Endothelial cell of umbilical vein (primary cell): ENCODE measurements around the gene ZFPM1. TPM values are rescaled to one million over a fixed set of nuclear protein-coding genes. Genes with fewer than 3 reads are reported as not detected.

Experiments
- BruUV-seq: library from RNA; stranded (reverse); fragments of 400-500 nt; replicated peaks from 2 replicates; lab custom pipeline; 2021; lab: Mats Ljungman, UMichigan
- CTCF ChIA-PET: fragments of 300-600, 350-600 bp; sonication (Branson Sonifier 250); formaldehyde crosslinking; loops from one replicate; lab custom pipeline; 2021; ENCODE audit warnings: antibody characterized with exemption, inconsistent platforms; lab: Charles Lee
- POLR2A ChIA-PET: fragments of 300-600, 350-600 bp; sonication (Branson Sonifier 250); formaldehyde crosslinking; loops from one replicate; lab custom pipeline; 2021; ENCODE audit warnings: antibody characterized with exemption, inconsistent platforms; lab: Charles Lee
- DNase-seq: peaks from one replicate; pipeline ENCODE4 v3.0.0-alpha.2; 2011; ENCODE audit warnings: low read depth, low spot score
- FAIRE-seq: peaks from 2 replicates; lab custom pipeline; 2011; peaks lifted over from hg19 to GRCh38; lab: Jason Lieb, UNC
- H2AFZ ChIP-seq: 2 replicates; pipeline ENCODE4 v1.6.0; 2012; ENCODE audit warnings: low read depth, low read length, control low read depth, inconsistent platforms
- H3K27ac ChIP-seq: 2 replicates; pipeline ENCODE4 v1.5.1; 2011; ENCODE audit warnings: low read depth, mild to moderate bottlenecking, control low read depth, low read length, moderate library complexity; ENCODE audit not compliant: insufficient read depth
- H3K27me3 ChIP-seq, 2 experiments: 2 replicates each; pipeline versions ENCODE4 v1.6.0 to v1.6.1; 2011; ENCODE audit warnings: low read length in 2 of 2, mixed read lengths in 1 of 2; ENCODE audit not compliant: control insufficient read depth in 2 of 2, insufficient read depth in 2 of 2
- H3K36me3 ChIP-seq, 2 experiments: 2 replicates in 1 of 2; 3 replicates in 1 of 2; pipeline ENCODE4 v1.5.1; 2011; ENCODE audit warnings: low read length in 2 of 2, mild to moderate bottlenecking in 1 of 2, moderate library complexity in 1 of 2; ENCODE audit not compliant: control insufficient read depth in 2 of 2, insufficient read depth in 2 of 2; ENCODE audit errors: extremely low read depth in 1 of 2
- H3K4me1 ChIP-seq: 3 replicates; pipeline ENCODE4 v1.5.1; 2011; ENCODE audit warnings: mild to moderate bottlenecking, low read length; ENCODE audit not compliant: control insufficient read depth, insufficient read depth; ENCODE audit errors: extremely low read depth
- H3K4me2 ChIP-seq: 2 replicates; pipeline ENCODE4 v1.6.1; 2011; ENCODE audit warnings: low read length, control low read depth, mixed read lengths; ENCODE audit not compliant: insufficient read depth
- H3K4me3 ChIP-seq, 3 experiments: fragments of 200-600 bp in 1 of 3; sonication (generic), shearing (Covaris generic) in 1 of 3; replicated peaks in 1 of 3; 2 replicates each; pipeline ENCODE4 v1.5.1; 2011 to 2016; ENCODE audit warnings: control low read depth in 3 of 3, low read length in 3 of 3, mild to moderate bottlenecking in 2 of 3, inconsistent platforms in 1 of 3, low read depth in 1 of 3, moderate library complexity in 1 of 3; ENCODE audit not compliant: insufficient read depth in 1 of 3
- H3K79me2 ChIP-seq: 2 replicates; pipeline ENCODE4 v1.6.0; 2012; ENCODE audit warnings: low read length, inconsistent platforms; ENCODE audit not compliant: control insufficient read depth, insufficient read depth
- H3K9ac ChIP-seq: replicated peaks from 2 replicates; pipeline ENCODE3; 2011; ENCODE audit warnings: low read length, control low read depth; ENCODE audit not compliant: insufficient read depth; ENCODE audit errors: extremely low read depth
- H3K9me1 ChIP-seq: replicated peaks from 3 replicates; pipeline ENCODE4 v1.6.0; 2011; ENCODE audit warnings: mild to moderate bottlenecking, low read length; ENCODE audit not compliant: control insufficient read depth, insufficient read depth; ENCODE audit errors: extremely low read depth
- H3K9me3 ChIP-seq: replicated peaks from 2 replicates; pipeline ENCODE4 v1.5.1; 2012; ENCODE audit warnings: low read length, inconsistent platforms; ENCODE audit not compliant: control insufficient read depth, insufficient read depth
- H4K20me1 ChIP-seq: replicated peaks from 2 replicates; pipeline ENCODE3; 2011; ENCODE audit warnings: mild to moderate bottlenecking, low read length; ENCODE audit not compliant: control insufficient read depth, insufficient read depth; ENCODE audit errors: extremely low read depth
- FOS ChIP-seq: IDR thresholded peaks from 2 replicates; pipeline ENCODE4 v1.6.1; 2011; ENCODE audit warnings: mild to moderate bottlenecking, low read length, moderate library complexity, borderline replicate concordance; ENCODE audit not compliant: insufficient read depth
- GATA2 ChIP-seq: IDR thresholded peaks from 2 replicates; pipeline ENCODE4 v1.7.0; 2011; ENCODE audit warnings: low read depth, mild to moderate bottlenecking, moderate library complexity, mixed read lengths, low read length; ENCODE audit not compliant: insufficient read length, insufficient read depth
- MYC ChIP-seq: IDR thresholded peaks from one replicate; pipeline ENCODE4 v1.6.1; 2011; ENCODE audit warnings: mild to moderate bottlenecking, low read depth, low read length
- POLR2AphosphoS5 ChIP-seq: IDR thresholded peaks from 2 replicates; pipeline ENCODE4 v1.6.1; 2012; ENCODE audit warnings: low read depth, mild to moderate bottlenecking, control low read depth, low read length, moderate library complexity; ENCODE audit not compliant: insufficient read depth
- dilution Hi-C: fragments of 300-500 bp; cut with MboI; formaldehyde crosslinking; loops from one replicate; pipeline ENCODE4 v1.15.0; 2019; ENCODE audit warnings: low sequenced_read_pairs; ENCODE audit not compliant: extremely low pct_ligation_motif_present
- intact Hi-C: fragments of 100-400 bp; cut with micrococcal nuclease; formaldehyde crosslinking; loops from one replicate; pipeline ENCODE4 v1.10.0; 2022
- polyA plus RNA-seq, 4 experiments: library from polyadenylated mRNA; depleted of rRNA in 3 of 4; stranded (reverse) in 3 of 4; unstranded in 1 of 4; fragments of >200 nt; gene quantifications; 2 replicates each; pipeline versions ENCODE4 v1.2.1 to v1.2.3, GENCODE V29; 2011 to 2012; ENCODE audit warnings: missing spikeins in 1 of 4
- total RNA-seq: library from RNA; stranded (reverse); gene quantifications from 2 replicates; pipeline ENCODE4 v1.2.3, GENCODE V29; 2021
- TF ChIP-seq, protein P1 (sequence below): IDR thresholded peaks from 2 replicates; pipeline ENCODE4 v1.6.1; 2011; ENCODE audit not compliant: insufficient read depth, insufficient read length
- TF ChIP-seq, protein P2 (sequence below), 2 donors: IDR thresholded peaks; 1 replicate in 1 of 2; 2 replicates in 1 of 2; pipeline ENCODE4 v1.5.1; 2011; ENCODE audit warnings: low read length in 2 of 2, mild to moderate bottlenecking in 2 of 2, moderate library complexity in 2 of 2, control low read depth in 1 of 2, inconsistent platforms in 1 of 2, low read depth in 1 of 2; ENCODE audit not compliant: insufficient read depth in 1 of 2; ENCODE audit errors: extremely low read depth in 1 of 2

ZFPM1 gene
- total and polyA plus RNA-seq, 2 donors (not counting 3 experiments of a cell fraction or from before 2014, with no cell fraction given) = 0.37 to 7.5 TPM

DNA sequence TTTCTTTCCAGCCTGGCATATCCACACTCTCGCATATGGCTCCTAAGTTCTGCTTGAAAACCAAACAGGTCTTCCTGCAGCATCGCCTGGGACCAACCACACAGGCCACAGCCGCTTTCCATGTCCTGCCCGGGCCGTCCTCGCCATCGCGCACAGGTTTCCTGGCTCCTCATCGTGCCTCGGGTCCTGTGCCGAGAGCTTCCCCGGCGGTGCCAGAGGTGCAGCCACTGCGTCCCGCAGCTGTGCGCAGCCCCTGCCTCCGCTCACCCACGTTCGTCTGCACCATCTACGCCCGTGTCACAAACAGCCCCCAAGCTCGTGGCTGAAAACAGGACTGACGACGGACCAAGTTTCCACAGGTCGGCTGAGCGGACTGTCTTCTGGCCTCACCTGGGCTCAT lies 6.3 kb upstream of the ZFPM1 start:
- Histone ChIP-seq H3K79me2 (no peaks in the 10 kb centered on the region), H3K36me3 (no peaks in the 10 kb centered on the region), H3K27ac (no peak overlapping the region), H3K27me3 (no peaks in the 10 kb centered on the region), H3K4me2 (no peak overlapping the region), H3K4me3 (no peak overlapping the region), H3K9me3 (no peaks in the 10 kb centered on the region), H3K4me1 (peaks cover 5% of the 10 kb centered on the region), H2AFZ (no peak overlapping the region), H4K20me1 (no peaks in the 10 kb centered on the region), H3K9ac (no peak overlapping the region), H3K9me1 (no peaks in the 10 kb centered on the region)
- dilution Hi-C loops (no loop called here), intact Hi-C loops (no loop called here)
- ChIA-PET POLR2A (no interaction called here), CTCF (no interaction called here)
- FAIRE-seq (no peak), DNase-seq (no peak)
- TF ChIP-seq MYC (no peak), POLR2AphosphoS5 (no peak), FOS (no peak)
- no TSS peak for BruUV-seq

DNA sequence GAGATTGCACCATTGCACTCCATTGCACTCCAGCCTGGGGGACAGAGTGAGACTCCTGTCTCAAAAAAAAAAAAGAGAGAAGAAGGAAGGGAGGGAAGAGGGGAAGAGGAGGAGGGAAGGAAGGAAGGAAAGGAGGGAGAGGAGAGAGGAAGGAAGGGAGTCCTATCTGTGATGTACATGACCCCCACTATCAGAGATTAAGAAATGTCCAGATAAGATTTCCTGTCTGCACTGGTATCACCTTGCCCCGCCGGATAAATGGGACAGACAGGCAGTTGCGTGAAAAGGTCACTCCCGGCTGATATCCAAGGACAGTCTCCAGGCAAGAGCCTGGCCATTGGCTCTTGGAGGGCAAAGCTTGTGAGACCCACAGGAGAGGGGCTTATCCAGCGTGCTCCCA lies 5.2 kb upstream of the ZFPM1 start:
- Histone ChIP-seq H3K9ac (no peak overlapping the region), H2AFZ (no peak overlapping the region), H3K4me1 (peaks cover 13% of the 10 kb centered on the region), H3K27me3 (no peaks in the 10 kb centered on the region), H4K20me1 (no peaks in the 10 kb centered on the region), H3K36me3 (no peaks in the 10 kb centered on the region), H3K27ac (no peak overlapping the region), H3K9me3 (no peaks in the 10 kb centered on the region), H3K4me2 (no peak overlapping the region), H3K79me2 (no peaks in the 10 kb centered on the region), H3K4me3 (no peak overlapping the region), H3K9me1 (no peaks in the 10 kb centered on the region)
- POLR2A ChIA-PET = no interaction called here
- FAIRE-seq = no peak
- no peak for TF ChIP-seq GATA2
- no peak for TF ChIP-seq MYC
- TF ChIP-seq, protein P1, sequence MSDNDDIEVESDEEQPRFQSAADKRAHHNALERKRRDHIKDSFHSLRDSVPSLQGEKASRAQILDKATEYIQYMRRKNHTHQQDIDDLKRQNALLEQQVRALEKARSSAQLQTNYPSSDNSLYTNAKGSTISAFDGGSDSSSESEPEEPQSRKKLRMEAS = no peak
- TF ChIP-seq, protein P2, sequence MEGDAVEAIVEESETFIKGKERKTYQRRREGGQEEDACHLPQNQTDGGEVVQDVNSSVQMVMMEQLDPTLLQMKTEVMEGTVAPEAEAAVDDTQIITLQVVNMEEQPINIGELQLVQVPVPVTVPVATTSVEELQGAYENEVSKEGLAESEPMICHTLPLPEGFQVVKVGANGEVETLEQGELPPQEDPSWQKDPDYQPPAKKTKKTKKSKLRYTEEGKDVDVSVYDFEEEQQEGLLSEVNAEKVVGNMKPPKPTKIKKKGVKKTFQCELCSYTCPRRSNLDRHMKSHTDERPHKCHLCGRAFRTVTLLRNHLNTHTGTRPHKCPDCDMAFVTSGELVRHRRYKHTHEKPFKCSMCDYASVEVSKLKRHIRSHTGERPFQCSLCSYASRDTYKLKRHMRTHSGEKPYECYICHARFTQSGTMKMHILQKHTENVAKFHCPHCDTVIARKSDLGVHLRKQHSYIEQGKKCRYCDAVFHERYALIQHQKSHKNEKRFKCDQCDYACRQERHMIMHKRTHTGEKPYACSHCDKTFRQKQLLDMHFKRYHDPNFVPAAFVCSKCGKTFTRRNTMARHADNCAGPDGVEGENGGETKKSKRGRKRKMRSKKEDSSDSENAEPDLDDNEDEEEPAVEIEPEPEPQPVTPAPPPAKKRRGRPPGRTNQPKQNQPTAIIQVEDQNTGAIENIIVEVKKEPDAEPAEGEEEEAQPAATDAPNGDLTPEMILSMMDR (IDR thresholded peaks at IDR 0.05; ENCODE audit: extremely low read depth in 1 of 2, insufficient read depth in 1 of 2, low read depth in 1 of 2, low read length in 2 of 2) = no peak
- DNase-seq = no peak
- intact Hi-C loops (no loop called here), dilution Hi-C loops (no loop called here)
- no TSS peak for BruUV-seq
- CTCF ChIA-PET = interaction anchor here (2.5 kb wide), 1 partner anchor 10 kb away, joined by 6 read pairs; no protein-coding TSS in a partner anchor
